ENCODE measurements around the gene CNKSR2.

CNKSR2 gene

GRCh38 chrX:21620234-21620633, 246.0 kb downstream of the CNKSR2 start:
- DNase-seq = no peak

- DNase-seq = no peak
Observed at GRCh38 chrX:21623778-21624501, 249.7 kb downstream of the CNKSR2 start.

GRCh38 chrX:21632027-21632426, 257.8 kb downstream of the CNKSR2 start:
- no peak for DNase-seq

DNA sequence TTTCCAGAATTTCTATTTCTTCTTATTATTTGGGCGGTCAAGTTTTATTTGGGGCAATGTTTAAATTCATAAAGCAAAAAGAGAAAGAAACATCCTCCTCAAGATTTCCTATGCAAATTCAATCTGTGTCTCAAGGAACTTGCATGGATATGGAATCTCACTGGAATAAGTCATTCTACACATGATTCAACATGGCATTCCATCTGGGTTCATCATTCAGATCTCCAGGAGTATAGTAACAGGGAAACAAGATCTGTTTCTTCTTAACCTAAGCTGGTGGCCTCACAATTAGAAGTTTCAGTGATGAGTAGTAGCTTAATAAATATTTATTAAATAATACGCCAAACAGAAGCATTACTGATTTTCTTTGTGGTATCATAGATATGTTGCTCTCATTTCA, 264.1 kb downstream of the CNKSR2 start:
- DNase-seq = no peak

DNA sequence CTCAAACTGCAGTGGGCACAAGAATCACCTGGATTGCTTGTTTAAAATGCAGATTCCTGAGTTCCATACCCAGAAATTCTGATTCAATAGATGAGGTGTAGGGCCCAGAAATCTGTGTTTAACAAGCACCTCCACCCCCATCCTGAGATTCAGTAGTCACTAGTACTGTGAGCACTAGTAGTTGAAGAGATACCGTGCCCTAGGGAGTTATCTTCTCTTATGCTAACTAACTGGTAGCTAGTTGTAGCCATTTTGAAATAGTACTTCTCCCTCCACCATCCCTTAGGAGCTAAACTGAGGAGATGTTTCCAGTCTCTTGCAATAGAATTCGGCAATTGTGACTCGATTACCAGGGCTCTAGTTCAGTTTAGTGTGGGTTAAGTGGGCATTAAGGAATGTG, 265.6 kb downstream of the CNKSR2 start:
- no peak for DNase-seq

- DNase-seq = no peak
Observed at GRCh38 chrX:21645431-21645830, 271.2 kb downstream of the CNKSR2 start.

DNA sequence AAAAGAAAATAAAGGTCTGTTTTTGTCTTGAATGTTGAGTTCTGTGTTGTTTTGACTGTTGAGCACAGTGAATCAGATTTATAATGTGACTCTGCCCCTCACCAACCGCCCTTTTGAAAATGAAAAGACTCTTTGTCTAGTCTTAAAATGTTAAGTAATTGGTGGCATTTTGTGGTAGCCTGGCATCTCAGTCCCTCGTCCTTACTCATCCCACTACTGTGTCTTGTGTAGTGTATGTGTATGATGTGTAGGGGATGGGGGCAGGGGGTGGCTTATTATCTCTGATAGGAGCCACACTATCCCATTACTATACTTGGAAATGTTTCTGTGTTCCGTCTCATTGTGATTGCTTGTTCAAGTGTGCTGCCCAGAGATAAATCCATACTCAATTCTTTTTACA, 271.7 kb downstream of the CNKSR2 start:
- no peak for DNase-seq

DNA sequence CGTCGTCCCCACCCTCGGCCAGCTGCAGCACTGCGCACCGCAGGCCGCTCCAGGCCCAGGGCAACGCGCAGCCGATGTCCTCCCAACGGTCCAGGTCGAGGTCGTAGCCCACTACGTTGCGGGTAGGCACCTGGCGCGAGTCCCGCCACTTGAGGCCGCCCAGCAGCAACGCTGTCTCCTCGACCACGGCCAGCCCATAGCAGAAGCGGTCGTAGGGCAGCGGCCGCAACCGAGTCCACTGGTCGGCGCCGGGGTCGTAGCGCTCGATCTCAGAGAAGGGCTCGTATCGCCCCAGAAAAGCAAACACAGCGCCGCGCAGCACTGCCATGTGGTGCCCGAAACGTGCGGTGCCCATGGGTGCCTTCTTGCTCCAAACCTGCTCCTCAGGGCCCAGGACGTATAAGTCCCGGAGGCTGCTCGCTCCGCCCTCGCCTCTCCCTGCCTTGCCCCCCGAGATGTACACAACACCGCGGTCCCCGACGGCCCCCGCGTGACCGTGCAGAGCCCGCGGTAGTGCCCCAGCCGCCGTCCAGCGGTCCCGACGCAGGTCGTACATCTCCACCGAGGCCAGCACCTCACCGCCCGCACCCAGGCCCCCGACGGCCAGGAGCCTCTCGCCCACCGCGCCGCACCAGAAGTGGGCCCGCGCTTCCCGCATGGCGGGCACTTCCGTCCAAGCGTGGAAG, 281.8 kb downstream of the CNKSR2 start:
- DNase-seq = no peak

DNA sequence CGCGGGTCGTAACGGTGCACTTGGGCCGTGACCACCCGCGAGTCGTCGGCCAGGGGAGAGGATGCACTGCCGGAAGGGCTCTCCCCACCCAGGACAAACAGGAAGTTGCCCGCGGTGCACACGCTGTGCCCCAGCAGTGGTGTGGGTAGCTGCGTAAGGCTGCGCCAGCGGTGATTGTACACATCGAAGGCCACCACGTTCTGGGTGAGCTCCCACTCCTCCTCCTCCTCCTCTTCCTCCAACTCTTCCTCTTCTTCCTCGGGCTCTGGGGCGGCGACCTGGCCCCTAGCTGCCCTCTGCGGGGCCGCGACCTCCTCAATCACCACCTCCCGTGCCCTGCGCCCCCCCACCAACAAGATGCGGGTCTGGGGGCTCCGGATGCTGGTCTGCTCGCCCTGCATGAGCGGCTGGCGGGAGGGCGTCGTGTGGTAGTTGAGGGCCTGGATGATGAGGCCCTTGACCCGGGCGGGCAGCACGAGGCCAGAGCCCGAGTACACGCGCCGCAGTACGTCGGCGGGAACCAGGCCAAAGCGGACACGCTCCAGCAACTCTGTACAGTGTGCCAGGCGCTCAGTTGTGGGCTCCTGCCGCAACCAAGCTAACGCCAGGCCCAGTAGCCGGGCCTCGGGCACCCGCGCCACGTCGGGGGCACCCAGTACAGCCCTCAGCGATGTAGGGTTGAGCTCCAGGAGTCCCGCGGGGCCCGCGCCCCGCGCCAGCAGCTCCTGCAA, 282.5 kb downstream of the CNKSR2 start:
- DNase-seq = no peak

DNA sequence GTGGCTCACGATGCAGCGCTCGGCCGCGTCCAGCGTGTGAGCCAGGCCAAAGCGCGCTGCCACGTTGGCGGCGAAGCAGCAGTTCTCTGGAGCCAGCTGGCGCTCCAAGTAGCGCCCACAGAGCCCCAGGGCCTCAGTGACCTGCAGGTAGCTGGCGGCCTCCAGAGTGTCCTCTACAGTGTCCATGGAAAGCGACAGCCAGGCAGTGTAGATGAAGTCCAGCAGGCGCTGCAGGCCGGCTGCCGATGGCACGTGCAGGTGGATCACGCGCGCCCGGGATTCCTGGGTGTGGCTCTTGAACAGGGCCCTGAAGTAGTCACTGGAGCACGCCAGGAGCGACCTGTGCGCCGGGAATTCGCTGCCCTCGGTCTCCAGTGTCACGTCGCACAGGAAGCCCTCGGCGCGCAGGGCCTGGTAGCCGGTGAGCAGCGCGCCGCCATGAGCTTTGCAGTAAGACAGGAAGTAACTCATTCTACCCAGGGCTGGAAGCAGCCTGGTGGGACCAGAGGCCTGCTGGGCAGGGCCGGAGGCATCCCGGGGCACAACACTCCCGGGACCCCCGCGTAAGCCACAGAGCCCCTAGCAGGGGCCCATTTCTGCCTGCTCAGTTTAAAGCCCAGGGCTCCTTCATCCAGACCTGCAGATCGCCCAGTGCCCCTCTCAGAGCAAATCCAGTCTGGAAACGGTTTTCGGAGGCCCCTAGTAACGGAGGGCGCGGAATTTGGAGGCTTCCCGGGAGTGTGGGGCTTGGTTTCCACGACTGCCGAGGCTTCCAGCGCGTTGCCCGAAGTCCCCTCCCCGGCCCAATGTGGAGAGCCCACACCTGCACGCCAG, 283.3 kb downstream of the CNKSR2 start:
- no peak for DNase-seq

DNA sequence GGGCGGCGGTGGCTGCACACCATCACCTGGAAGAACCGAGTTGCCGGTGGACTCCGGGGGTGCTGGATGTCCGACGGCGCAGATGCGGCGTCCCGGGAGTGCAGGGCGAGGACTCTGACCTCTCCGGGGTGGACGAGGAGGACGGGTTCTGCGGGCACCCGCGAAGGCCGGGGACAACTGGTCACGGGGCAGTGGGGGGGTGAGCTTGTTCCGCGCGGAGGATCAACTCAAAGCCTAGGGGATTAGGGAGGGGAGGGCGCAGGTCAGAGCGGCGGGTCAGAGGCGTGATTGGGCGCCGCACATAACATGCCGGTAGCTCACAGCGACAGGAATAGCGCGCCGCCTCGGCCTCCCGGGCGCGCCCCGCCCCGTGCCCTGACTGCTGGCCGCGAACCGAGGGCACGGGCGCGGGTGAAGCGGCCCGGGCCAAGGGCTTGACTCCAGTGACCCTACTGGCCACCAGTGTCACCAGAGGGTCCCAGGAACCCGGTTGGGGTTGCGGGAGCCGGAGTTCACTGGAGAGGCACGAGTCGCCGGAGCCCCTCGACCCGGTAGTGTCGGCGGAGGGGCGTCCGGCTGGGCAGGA, 284.0 kb downstream of the CNKSR2 start, which contains the start of gene KLHL34:
Gene KLHL34, minus strand, starts transcription at position 179 of the 586 bp plus-strand sequence. CDS start 542 bp downstream, outside the sequence.
- DNase-seq = no peak

GRCh38 chrX:21658746-21659145, 284.5 kb downstream of the CNKSR2 start:
- DNase-seq = no peak

GRCh38 chrX:21659320-21659719, 285.1 kb downstream of the CNKSR2 start:
- DNase-seq = no peak

- DNase-seq = no peak
Observed at GRCh38 chrX:21660156-21660555, 285.9 kb downstream of the CNKSR2 start.

- no peak for DNase-seq
Observed at GRCh38 chrX:21661316-21661715, 287.1 kb downstream of the CNKSR2 start.

DNA sequence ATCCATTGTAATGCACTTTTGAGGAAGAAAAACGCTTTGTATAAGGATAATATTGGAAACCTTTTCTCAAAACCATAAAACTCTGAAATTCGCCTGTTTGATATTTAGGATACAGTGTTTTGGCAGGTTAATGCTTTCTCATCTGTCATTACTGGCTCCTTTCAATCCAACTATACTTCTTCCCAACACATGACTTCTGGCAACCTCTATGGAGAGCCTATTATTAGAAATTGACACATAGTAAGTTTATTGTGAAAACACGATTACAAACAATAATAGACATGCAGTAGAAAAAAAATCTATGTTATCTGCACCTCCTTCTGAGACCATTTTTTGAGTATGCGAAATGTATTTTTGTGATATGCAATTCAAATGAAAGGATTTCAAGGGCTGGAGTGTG, 288.5 kb downstream of the CNKSR2 start:
- no peak for DNase-seq

DNA sequence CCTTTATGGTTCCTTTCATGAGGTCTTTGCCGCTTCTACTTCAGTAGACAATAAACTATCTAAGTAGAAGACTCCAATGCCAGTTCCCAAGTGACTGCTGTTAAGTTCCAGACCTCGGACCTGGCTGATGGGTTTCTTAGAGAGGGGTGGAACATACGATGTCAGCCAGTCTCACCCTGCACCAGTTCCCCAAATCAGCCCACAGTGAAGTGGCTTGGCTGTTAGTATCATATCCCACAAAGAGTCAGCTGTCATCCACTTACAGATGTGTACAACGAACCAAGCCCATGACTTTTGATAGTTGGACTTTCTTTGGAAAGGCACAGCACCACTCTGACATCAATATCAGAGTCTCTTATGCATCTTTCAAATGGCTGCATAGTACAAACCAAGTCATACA, 292.0 kb downstream of the CNKSR2 start:
- no peak for DNase-seq

DNA sequence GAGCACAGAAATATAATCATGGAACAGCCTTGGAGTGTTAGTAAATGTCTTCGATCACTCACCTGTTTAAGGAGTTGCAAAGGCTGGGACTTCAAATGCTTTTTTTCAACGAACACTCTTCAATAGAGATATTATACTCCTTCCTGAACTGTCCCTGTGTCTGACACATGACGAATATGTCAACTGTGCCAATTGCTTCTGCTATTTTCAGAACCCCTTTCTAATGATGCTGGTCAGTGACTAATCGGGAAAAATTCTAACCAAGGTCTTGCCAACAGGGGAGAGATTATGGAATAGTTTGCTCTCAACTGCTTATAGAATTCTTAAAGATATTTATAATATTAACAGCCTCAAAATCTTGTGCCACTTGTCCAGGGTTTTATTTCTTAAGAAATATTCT, 292.5 kb downstream of the CNKSR2 start:
- DNase-seq = no peak

- DNase-seq = no peak
Observed at GRCh38 chrX:21674430-21675186, 300.4 kb downstream of the CNKSR2 start.

- no peak for DNase-seq
Observed at GRCh38 chrX:21675931-21676330, 301.7 kb downstream of the CNKSR2 start.

GRCh38 chrX:21678048-21678612, 303.9 kb downstream of the CNKSR2 start:
- DNase-seq = no peak
